Astrocyte of the cerebellum (primary cell): ENCODE measurements around the gene LAMB4.

Source experiments
- DNase-seq: peaks from one replicate; pipeline ENCODE4 v3.0.0-alpha.2; 2011; ENCODE audit warnings: low read depth
- H3K4me3 ChIP-seq: 2 replicates; pipeline ENCODE4 v1.5.1; 2011; ENCODE audit warnings: mild to moderate bottlenecking, low read depth, low read length, moderate library complexity
- in situ Hi-C: cut with HindIII; loops from 2 replicates; pipeline ENCODE4 v1.10.0; 2017; ENCODE audit warnings: low sequenced_read_pairs
- TF ChIP-seq, protein P1 (sequence below): IDR thresholded peaks from 2 replicates; pipeline ENCODE4 v1.5.1; 2012; ENCODE audit warnings: low read length, low read depth, moderate library complexity, mild to moderate bottlenecking; ENCODE audit errors: missing control alignments

LAMB4 gene

DNA sequence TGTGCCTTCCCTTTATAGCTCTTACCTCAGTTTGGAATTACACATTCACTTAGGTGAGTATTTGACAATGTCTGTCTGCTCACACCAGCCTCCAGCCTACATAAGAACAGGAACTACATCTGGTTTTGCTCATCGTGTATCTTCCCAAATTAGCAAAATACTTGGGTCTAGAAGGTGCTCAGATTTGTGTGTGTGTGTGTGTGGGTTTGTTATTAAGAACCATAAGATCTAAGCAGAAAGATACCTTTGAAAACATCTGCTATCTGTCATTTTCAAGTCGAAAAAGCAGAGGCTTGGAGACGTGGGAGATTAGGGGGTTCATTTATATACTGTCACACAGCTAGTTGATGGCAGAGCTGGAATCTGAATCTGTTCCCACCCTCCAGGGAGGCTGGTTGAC, 14.8 kb upstream of the LAMB4 start:
- no peak for DNase-seq
- in situ Hi-C loops, result loop anchor here (5.0 kb wide), 1 partner anchor 148 kb away; no protein-coding TSS in a partner anchor
- TF ChIP-seq, protein P1, sequence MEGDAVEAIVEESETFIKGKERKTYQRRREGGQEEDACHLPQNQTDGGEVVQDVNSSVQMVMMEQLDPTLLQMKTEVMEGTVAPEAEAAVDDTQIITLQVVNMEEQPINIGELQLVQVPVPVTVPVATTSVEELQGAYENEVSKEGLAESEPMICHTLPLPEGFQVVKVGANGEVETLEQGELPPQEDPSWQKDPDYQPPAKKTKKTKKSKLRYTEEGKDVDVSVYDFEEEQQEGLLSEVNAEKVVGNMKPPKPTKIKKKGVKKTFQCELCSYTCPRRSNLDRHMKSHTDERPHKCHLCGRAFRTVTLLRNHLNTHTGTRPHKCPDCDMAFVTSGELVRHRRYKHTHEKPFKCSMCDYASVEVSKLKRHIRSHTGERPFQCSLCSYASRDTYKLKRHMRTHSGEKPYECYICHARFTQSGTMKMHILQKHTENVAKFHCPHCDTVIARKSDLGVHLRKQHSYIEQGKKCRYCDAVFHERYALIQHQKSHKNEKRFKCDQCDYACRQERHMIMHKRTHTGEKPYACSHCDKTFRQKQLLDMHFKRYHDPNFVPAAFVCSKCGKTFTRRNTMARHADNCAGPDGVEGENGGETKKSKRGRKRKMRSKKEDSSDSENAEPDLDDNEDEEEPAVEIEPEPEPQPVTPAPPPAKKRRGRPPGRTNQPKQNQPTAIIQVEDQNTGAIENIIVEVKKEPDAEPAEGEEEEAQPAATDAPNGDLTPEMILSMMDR, result no peak
- no peak overlapping the region for H3K4me3 ChIP-seq

DNA sequence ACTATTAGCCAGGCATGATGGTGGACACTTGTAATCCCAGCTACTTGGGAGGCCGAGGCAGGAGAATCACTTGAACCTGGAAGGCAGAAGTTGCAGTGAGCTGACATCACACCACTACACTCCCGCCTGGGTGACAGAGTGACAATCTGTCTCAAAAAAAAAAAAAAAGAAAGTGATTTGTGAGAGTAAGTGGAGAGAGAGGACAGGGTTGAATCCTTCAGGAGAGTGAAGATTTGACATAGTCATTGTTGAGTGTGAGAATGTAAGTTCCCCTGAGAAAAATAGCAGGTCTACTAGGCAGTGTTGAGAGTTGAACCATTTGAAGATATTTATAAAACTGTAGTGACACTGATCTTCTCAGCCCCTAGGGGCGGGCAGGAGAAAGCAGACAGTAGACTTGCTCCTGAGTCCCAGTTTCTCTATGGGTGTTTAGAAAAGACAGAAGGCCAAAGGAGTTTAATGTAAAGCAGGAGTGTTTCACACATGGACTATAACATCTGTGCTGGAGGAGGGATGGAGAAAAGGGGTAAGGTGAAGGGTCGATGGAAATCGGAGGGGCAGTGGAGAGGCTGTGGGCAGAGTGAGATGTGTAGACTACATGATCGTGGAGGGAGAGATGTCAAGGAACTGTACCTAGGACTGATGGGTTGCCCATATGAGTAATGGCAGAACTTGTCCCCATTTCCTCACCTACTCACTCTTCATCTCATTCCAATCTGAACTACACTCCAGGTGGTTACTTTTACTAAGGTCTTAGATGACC, 13.7 kb upstream of the LAMB4 start:
- TF ChIP-seq, protein P1, result no peak
- no peak overlapping the region for H3K4me3 ChIP-seq
- no peak for DNase-seq
- in situ Hi-C loops, result no loop called here

DNA sequence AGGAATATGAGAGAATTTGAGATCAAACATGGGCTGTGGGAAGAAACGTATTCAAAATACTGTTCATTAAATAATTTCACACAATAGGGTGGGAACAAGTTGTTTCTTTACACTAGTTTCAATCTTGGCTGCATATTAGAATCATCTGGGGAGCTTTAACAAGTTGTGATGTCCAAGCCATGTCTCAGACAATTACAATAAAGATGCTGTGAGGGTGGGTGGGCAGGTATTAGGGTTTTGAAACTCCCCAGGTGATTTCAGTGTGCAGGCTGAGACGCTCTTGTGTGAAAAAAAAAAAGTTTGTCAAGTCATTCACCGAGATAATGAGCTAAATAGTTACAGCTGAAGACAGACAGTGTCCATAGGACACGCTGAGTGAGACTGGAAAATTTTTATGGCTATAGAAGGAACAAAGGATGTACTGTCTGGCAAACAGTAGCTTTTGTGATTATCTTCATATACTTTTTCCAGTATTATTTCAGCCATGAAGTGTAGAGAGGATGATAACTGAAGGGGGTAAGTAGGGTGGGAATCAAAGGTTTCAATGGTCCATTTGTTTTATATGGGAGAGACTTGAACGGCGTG, 12.6 kb upstream of the LAMB4 start:
- in situ Hi-C loops, result no loop called here
- no peak overlapping the region for H3K4me3 ChIP-seq
- TF ChIP-seq, protein P1, result no peak
- no peak for DNase-seq

DNA sequence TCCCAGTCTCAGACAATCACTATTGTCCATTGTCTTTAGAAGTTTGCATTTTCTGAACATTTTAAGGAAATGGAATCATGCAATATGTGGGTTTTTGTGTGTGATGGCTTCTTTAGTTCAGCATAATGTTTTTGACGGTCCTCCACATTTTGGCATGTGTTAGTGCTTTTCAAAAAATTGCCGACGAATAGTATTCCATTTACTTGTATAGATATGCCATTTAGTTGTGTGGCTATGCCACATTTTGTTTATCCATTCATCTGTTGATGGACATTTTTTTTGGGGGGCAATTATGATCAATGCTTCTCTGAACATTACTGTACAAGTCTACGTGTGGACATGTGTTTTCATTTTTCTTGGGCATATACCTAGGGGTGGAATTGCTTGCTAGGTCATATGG, 12.0 kb upstream of the LAMB4 start:
- DNase-seq, result no peak
- H3K4me3 ChIP-seq, result no peak overlapping the region
- TF ChIP-seq, protein P1, result no peak
- in situ Hi-C loops, result no loop called here

DNA sequence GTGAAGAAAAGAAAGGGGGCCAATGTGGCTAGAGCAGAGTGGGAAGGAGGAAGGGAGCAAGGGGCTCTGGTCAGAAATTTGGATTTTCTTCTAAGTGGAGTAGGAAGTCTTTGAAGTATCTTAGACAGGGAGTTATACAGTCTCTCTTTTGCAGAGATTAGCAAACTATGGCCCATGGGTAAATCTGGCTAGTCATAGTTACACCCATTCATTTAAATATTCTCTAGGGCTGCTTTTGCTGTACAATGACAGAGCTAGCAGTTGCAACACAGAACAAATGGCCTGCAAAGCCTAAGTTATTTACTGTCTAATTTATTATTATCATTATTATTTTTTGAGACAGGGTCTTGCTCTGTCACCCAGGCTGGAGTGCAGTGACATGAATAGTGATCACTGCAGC, 10.5 kb upstream of the LAMB4 start:
- TF ChIP-seq, protein P1, result no peak
- in situ Hi-C loops, result no loop called here
- no peak overlapping the region for H3K4me3 ChIP-seq
- no peak for DNase-seq

DNA sequence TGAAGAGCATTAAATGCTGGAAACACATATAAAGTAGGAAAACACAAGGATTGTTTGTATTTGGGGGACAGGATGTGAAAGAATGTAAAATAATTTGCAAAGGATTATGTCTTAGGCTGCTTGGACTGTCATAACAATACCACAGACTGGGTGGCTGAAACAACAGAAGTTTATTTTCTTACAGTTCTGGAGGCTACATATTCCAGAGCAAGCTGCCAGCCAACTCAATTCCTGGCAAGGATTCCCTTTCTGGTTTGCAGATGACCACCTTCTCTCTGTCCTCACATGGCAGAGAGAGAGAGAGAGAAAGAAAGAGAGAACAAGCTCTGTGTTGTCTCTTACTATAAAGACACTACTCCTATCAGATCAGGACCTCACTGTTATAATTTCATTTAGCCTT, 8.8 kb upstream of the LAMB4 start:
- H3K4me3 ChIP-seq, result no peak overlapping the region
- in situ Hi-C loops, result loop anchor here (5.0 kb wide), 1 partner anchor 47 kb away; no protein-coding TSS in a partner anchor
- TF ChIP-seq, protein P1, result no peak
- no peak for DNase-seq
